SK-N-SH (cell line): ENCODE data around the gene PTPRD.

ENCODE experiments used
- EP300 ChIP-seq, 2 experiments: IDR thresholded peaks; 2 replicates each; pipeline versions ENCODE4 v1.4.0 to v1.6.1; 2012; ENCODE audit warnings: borderline replicate concordance in 1 of 2, low read depth in 1 of 2, low read length in 1 of 2
- EZH2phosphoT487 ChIP-seq: fragments of 200-600 bp; sonication (generic); IDR thresholded peaks from 2 replicates; pipeline ENCODE4 v1.6.1; 2017; ENCODE audit warnings: low read depth, mixed run types, mild to moderate bottlenecking, antibody characterized with exemption, moderate library complexity, borderline replicate concordance
- NRF1 ChIP-seq: IDR thresholded peaks from 2 replicates; pipeline ENCODE4 v1.6.1; 2012; ENCODE audit warnings: low read depth, mild to moderate bottlenecking, low read length
- POLR2AphosphoS5 ChIP-seq: IDR thresholded peaks from 2 replicates; pipeline ENCODE4 v1.6.1; 2012; ENCODE audit warnings: low read depth, low read length
- RFX5 ChIP-seq: IDR thresholded peaks from 2 replicates; pipeline ENCODE4 v1.6.1; 2012; ENCODE audit warnings: mild to moderate bottlenecking, improper control_type of control experiment, low read length
- RXRA ChIP-seq: IDR thresholded peaks from 2 replicates; pipeline ENCODE4 v1.4.0; 2012; ENCODE audit warnings: low read depth, mild to moderate bottlenecking, borderline replicate concordance
- TAF1 ChIP-seq: IDR thresholded peaks from 2 replicates; pipeline ENCODE4 v1.6.1; 2012; ENCODE audit warnings: low read depth, mild to moderate bottlenecking, low read length, moderate library complexity, borderline replicate concordance
- TCF12 ChIP-seq: IDR thresholded peaks from 2 replicates; pipeline ENCODE4 v1.4.0; 2012
- TEAD4 ChIP-seq: IDR thresholded peaks from 2 replicates; pipeline ENCODE4 v1.4.0; 2012; ENCODE audit warnings: mild to moderate bottlenecking, borderline replicate concordance; ENCODE audit not compliant: insufficient read depth
- YY1 ChIP-seq: IDR thresholded peaks from 2 replicates; pipeline ENCODE4 v1.4.0; 2012; ENCODE audit warnings: low read depth, mild to moderate bottlenecking
- TF ChIP-seq, protein P1 (sequence below): IDR thresholded peaks from 2 replicates; pipeline ENCODE4 v1.6.1; 2012; ENCODE audit warnings: mild to moderate bottlenecking, low read depth, low read length, moderate library complexity
- TF ChIP-seq, protein P2 (sequence below): fragments of 200-600 bp; sonication (generic); IDR thresholded peaks from 2 replicates; pipeline ENCODE4 v1.6.1; 2017; ENCODE audit warnings: antibody characterized with exemption, mild to moderate bottlenecking, moderate library complexity

DNA sequence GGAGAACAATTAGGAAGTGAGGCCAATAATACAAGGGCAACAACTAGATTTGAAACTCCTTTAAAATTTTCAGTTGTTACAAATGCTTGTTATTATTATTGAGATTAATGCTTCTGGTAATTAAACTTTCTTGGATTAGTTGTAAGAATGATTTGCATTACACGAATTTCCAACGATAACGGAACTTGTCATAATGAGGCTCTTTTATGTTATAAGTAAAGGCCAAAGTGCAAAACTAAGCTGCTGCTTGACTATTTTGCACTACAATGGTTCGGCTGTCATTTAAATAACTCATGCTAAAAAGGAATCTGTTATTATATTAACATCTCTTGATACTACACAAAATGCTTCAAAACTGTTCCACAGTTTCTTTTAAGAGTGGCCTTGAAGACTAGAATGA, 1007.1 kb downstream of the PTPRD start:
- TF ChIP-seq, protein P1, sequence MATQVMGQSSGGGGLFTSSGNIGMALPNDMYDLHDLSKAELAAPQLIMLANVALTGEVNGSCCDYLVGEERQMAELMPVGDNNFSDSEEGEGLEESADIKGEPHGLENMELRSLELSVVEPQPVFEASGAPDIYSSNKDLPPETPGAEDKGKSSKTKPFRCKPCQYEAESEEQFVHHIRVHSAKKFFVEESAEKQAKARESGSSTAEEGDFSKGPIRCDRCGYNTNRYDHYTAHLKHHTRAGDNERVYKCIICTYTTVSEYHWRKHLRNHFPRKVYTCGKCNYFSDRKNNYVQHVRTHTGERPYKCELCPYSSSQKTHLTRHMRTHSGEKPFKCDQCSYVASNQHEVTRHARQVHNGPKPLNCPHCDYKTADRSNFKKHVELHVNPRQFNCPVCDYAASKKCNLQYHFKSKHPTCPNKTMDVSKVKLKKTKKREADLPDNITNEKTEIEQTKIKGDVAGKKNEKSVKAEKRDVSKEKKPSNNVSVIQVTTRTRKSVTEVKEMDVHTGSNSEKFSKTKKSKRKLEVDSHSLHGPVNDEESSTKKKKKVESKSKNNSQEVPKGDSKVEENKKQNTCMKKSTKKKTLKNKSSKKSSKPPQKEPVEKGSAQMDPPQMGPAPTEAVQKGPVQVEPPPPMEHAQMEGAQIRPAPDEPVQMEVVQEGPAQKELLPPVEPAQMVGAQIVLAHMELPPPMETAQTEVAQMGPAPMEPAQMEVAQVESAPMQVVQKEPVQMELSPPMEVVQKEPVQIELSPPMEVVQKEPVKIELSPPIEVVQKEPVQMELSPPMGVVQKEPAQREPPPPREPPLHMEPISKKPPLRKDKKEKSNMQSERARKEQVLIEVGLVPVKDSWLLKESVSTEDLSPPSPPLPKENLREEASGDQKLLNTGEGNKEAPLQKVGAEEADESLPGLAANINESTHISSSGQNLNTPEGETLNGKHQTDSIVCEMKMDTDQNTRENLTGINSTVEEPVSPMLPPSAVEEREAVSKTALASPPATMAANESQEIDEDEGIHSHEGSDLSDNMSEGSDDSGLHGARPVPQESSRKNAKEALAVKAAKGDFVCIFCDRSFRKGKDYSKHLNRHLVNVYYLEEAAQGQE: no peak
- TF ChIP-seq RXRA (no peak), TCF12 (no peak), EZH2phosphoT487 (no peak), RFX5 (no peak), YY1 (no peak), NRF1 (no peak), TEAD4 (no peak), TAF1 (no peak), EP300 (IDR thresholded peaks at IDR 0.05; ENCODE audit: borderline replicate concordance in 1 of 2, low read depth in 1 of 2, low read length in 1 of 2) (no peak), POLR2AphosphoS5 (no peak)
- TF ChIP-seq, protein P2, sequence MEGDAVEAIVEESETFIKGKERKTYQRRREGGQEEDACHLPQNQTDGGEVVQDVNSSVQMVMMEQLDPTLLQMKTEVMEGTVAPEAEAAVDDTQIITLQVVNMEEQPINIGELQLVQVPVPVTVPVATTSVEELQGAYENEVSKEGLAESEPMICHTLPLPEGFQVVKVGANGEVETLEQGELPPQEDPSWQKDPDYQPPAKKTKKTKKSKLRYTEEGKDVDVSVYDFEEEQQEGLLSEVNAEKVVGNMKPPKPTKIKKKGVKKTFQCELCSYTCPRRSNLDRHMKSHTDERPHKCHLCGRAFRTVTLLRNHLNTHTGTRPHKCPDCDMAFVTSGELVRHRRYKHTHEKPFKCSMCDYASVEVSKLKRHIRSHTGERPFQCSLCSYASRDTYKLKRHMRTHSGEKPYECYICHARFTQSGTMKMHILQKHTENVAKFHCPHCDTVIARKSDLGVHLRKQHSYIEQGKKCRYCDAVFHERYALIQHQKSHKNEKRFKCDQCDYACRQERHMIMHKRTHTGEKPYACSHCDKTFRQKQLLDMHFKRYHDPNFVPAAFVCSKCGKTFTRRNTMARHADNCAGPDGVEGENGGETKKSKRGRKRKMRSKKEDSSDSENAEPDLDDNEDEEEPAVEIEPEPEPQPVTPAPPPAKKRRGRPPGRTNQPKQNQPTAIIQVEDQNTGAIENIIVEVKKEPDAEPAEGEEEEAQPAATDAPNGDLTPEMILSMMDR: no peak
